K562 (cell line): ENCODE measurements around the gene DIP2C.

Source experiments
- CTCF ChIP-seq, 3 experiments: IDR thresholded peaks in 2 of 3; conservative IDR thresholded peaks in 1 of 3; 2 replicates each; pipeline ENCODE4 v1.5.1; 2011 to 2012; ENCODE audit warnings: low read length in 3 of 3, mild to moderate bottlenecking in 3 of 3, control low read depth in 2 of 3, improper control_type of control experiment in 1 of 3, inconsistent platforms in 1 of 3, low read depth in 1 of 3, mixed read lengths in 1 of 3, moderate library complexity in 1 of 3; ENCODE audit not compliant: insufficient read depth in 2 of 3
- E4F1 ChIP-seq: fragments of 250-450 bp; sonication (Bioruptor Pico); IDR thresholded peaks from 2 replicates; pipeline ENCODE4 v1.5.0; 2021; ENCODE audit warnings: mild to moderate bottlenecking, borderline replicate concordance
- NFYB ChIP-seq: IDR thresholded peaks from 2 replicates; pipeline ENCODE4 v1.6.1; 2011; ENCODE audit warnings: mild to moderate bottlenecking, moderate library complexity; ENCODE audit not compliant: insufficient read length; ENCODE audit errors: extremely low read depth
- PKNOX1 ChIP-seq: fragments of 450-650 bp; IDR thresholded peaks from 2 replicates; pipeline ENCODE4 v1.6.1; 2016

- TF ChIP-seq PKNOX1 (no peak), NFYB (no peak), E4F1 (CRISPR knock-in tag) (no peak), CTCF (IDR thresholded peaks at IDR 0.05 in 2 of 3, conservative IDR thresholded peaks at IDR 0.05 in 1 of 3; ENCODE audit: insufficient read depth in 2 of 3, low read depth in 1 of 3, low read length in 3 of 3) (no peak)
Observed at GRCh38 chr10:686155-686931, 3.1 kb downstream of the DIP2C start.
